Esophagus squamous epithelium (tissue), 4 donors: ENCODE data around the gene SLC24A4.

ENCODE experiments used
- CTCF ChIP-seq, 6 experiments: fragments of 450-650 bp in 4 of 6; fragments of 200-600 bp in 2 of 6; sonication (generic) in 2 of 6; IDR thresholded peaks; one replicate each; pipeline ENCODE4 v1.5.1; 2016 to 2019; ENCODE audit warnings: antibody characterized with exemption in 6 of 6, mild to moderate bottlenecking in 4 of 6, moderate library complexity in 4 of 6
- POLR2A ChIP-seq, 4 donors: fragments of 450-650 bp; IDR thresholded peaks; one replicate each; pipeline ENCODE4 v1.6.1; 2017; ENCODE audit warnings: antibody characterized with exemption in 4 of 4, mild to moderate bottlenecking in 4 of 4, moderate library complexity in 3 of 4

GRCh38 chr14:92506231-92506630, 183.3 kb downstream of the SLC24A4 start:
- TF ChIP-seq POLR2A (IDR thresholded peaks at IDR 0.05) (no peak), CTCF (IDR thresholded peaks at IDR 0.05) (no peak)
